Tibial nerve (tissue), 3 donors: ENCODE data around the gene RIN3.
A peak's percentile ranks its signal among the peaks of the same experiment; 100 is the strongest.

Experiments used
- POLR2A ChIP-seq, 2 donors: fragments of 450-650 bp; IDR thresholded peaks; one replicate each; pipeline ENCODE4 v1.6.1; 2017; ENCODE audit warnings: antibody characterized with exemption in 2 of 2, mild to moderate bottlenecking in 2 of 2, moderate library complexity in 2 of 2
- TF ChIP-seq, protein P1 (sequence below), 5 experiments: fragments of 200-600 bp in 3 of 5; fragments of 450-650 bp in 2 of 5; sonication (generic) in 3 of 5; IDR thresholded peaks; one replicate each; pipeline ENCODE4 v1.5.1; 2016 to 2019; ENCODE audit warnings: antibody characterized with exemption in 5 of 5, mild to moderate bottlenecking in 3 of 5, moderate library complexity in 2 of 5

GRCh38 chr14:92659765-92660561 is 146.4 kb downstream of the RIN3 start:
- TF ChIP-seq, protein P1, sequence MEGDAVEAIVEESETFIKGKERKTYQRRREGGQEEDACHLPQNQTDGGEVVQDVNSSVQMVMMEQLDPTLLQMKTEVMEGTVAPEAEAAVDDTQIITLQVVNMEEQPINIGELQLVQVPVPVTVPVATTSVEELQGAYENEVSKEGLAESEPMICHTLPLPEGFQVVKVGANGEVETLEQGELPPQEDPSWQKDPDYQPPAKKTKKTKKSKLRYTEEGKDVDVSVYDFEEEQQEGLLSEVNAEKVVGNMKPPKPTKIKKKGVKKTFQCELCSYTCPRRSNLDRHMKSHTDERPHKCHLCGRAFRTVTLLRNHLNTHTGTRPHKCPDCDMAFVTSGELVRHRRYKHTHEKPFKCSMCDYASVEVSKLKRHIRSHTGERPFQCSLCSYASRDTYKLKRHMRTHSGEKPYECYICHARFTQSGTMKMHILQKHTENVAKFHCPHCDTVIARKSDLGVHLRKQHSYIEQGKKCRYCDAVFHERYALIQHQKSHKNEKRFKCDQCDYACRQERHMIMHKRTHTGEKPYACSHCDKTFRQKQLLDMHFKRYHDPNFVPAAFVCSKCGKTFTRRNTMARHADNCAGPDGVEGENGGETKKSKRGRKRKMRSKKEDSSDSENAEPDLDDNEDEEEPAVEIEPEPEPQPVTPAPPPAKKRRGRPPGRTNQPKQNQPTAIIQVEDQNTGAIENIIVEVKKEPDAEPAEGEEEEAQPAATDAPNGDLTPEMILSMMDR (IDR thresholded peaks at IDR 0.05), result no peak
- peak in 1 of 2 donors; percentile 24 for TF ChIP-seq POLR2A (IDR thresholded peaks at IDR 0.05)
